K562 (cell line): ENCODE measurements around the gene HDAC10. TPM values are rescaled to one million over a fixed set of nuclear protein-coding genes. Genes with fewer than 3 reads are reported as not detected.
A peak's percentile ranks its signal among the peaks of the same experiment; 100 is the strongest.

Experiments used
- ATAC-seq: fragments of 200-7000 bp; cut with Tn5 transposase; 3 replicates; pipeline ENCODE4 v1.9.1; 2020; ENCODE audit warnings: moderate library complexity
- BruUV-seq: library from RNA; stranded (reverse); fragments of 400-500 nt; replicated peaks from 2 replicates; lab custom pipeline; 2021; lab: Mats Ljungman, UMichigan
- CTCF ChIA-PET: fragments of 300-600 bp; formaldehyde crosslinking; extraction: SDS; loops from one replicate; lab custom pipeline; 2021; ENCODE audit warnings: low intra/inter-chr PET ratio; lab: Yijun Ruan, JAX
- POLR2A ChIA-PET: fragments of 300-600, 350-650 bp; sonication (Branson Sonifier 250); formaldehyde crosslinking; extraction: SDS; loops from one replicate; lab custom pipeline; 2021; ENCODE audit warnings: antibody characterized with exemption, inconsistent platforms; lab: Yijun Ruan, JAX
- DNase-seq, 4 experiments: peaks; one replicate each; pipeline versions ENCODE4 v3.0.0 to v3.0.0-alpha.2; 2011 to 2018; ENCODE audit warnings: low spot score in 3 of 4, mixed read lengths in 3 of 4; ENCODE audit errors: extremely low read depth in 1 of 4
- FAIRE-seq: peaks from 2 replicates; lab custom pipeline; 2011; peaks lifted over from hg19 to GRCh38; lab: Jason Lieb, UNC
- H2AFZ ChIP-seq: 2 replicates; pipeline ENCODE4 v1.6.0; 2011; ENCODE audit warnings: low read depth, low read length, control low read depth, inconsistent platforms
- H3K27ac ChIP-seq: fragments of 200-600 bp; 3 replicates; pipeline ENCODE4 v1.8.0; 2011; ENCODE audit warnings: low read depth, mild to moderate bottlenecking, control low read depth, inconsistent platforms, low read length, moderate library complexity, mixed read lengths; ENCODE audit errors: extremely low read depth
- H3K27me3 ChIP-seq, 2 experiments: fragments of 300-600 bp in 1 of 2; 2 replicates in 1 of 2; 3 replicates in 1 of 2; pipeline versions ENCODE4 v1.6.0 to v1.8.0; 2011; ENCODE audit warnings: inconsistent platforms in 2 of 2, low read length in 2 of 2, mild to moderate bottlenecking in 1 of 2, mixed read lengths in 1 of 2, moderate library complexity in 1 of 2; ENCODE audit not compliant: control insufficient read depth in 2 of 2, insufficient read depth in 2 of 2
- H3K36me3 ChIP-seq: fragments of 300-600 bp; 3 replicates; pipeline ENCODE4 v1.8.0; 2011; ENCODE audit warnings: mild to moderate bottlenecking, low read length, inconsistent platforms; ENCODE audit not compliant: control insufficient read depth, insufficient read depth
- H3K4me1 ChIP-seq, 2 experiments: fragments of 200-600 bp in 1 of 2; replicated peaks in 1 of 2; 2 replicates in 1 of 2; 3 replicates in 1 of 2; pipeline versions ENCODE4 v1.5.1 to v1.8.0; 2011; ENCODE audit warnings: inconsistent platforms in 2 of 2, low read length in 2 of 2, mild to moderate bottlenecking in 1 of 2, mixed read lengths in 1 of 2, moderate library complexity in 1 of 2; ENCODE audit not compliant: control insufficient read depth in 2 of 2, insufficient read depth in 2 of 2
- H3K4me2 ChIP-seq: 2 replicates; pipeline ENCODE4 v1.6.1; 2011; ENCODE audit warnings: low read length, control low read depth, inconsistent platforms, mixed read lengths; ENCODE audit not compliant: insufficient read depth
- H3K4me3 ChIP-seq: fragments of 200-600 bp; sonication (generic), shearing (Covaris generic); 2 replicates; pipeline ENCODE4 v1.5.1; 2016; ENCODE audit warnings: control low read depth, inconsistent platforms
- H3K79me2 ChIP-seq: fragments of 200-600 bp; 3 replicates; pipeline ENCODE4 v1.8.0; 2011; ENCODE audit warnings: low read length, inconsistent platforms; ENCODE audit not compliant: control insufficient read depth, insufficient read depth
- H3K9ac ChIP-seq, 2 experiments: 2 replicates each; pipeline versions ENCODE4 v1.6.0 to v1.6.1; 2011; ENCODE audit warnings: low read depth in 2 of 2, low read length in 2 of 2, control low read depth in 1 of 2, inconsistent platforms in 1 of 2, mild to moderate bottlenecking in 1 of 2, mixed read lengths in 1 of 2; ENCODE audit not compliant: insufficient read depth in 1 of 2
- H3K9me1 ChIP-seq: one replicate; pipeline ENCODE4 v1.6.0; 2011; ENCODE audit warnings: inconsistent platforms, mild to moderate bottlenecking, low read length, moderate library complexity; ENCODE audit not compliant: control insufficient read depth, insufficient read depth
- H3K9me3 ChIP-seq: replicated peaks from 2 replicates; pipeline ENCODE4 v1.5.1; 2011; ENCODE audit warnings: low read depth, low read length, inconsistent platforms; ENCODE audit not compliant: control insufficient read depth, insufficient read depth
- H4K20me1 ChIP-seq: replicated peaks from 2 replicates; pipeline ENCODE4 v1.6.1; 2011; ENCODE audit warnings: low read length, inconsistent platforms, mixed read lengths; ENCODE audit not compliant: control insufficient read depth, insufficient read depth
- ARID4B ChIP-seq: sonication (generic); formaldehyde crosslinking; IDR thresholded peaks from 2 replicates; pipeline ENCODE4 v1.8.0; 2022; ENCODE audit warnings: mild to moderate bottlenecking, missing genetic modification reagents
- CHCHD3 ChIP-seq: fragments of 250-450 bp; sonication (Bioruptor Pico); IDR thresholded peaks from 2 replicates; pipeline ENCODE4 v2.1.2; 2022; ENCODE audit warnings: mild to moderate bottlenecking
- EGR1 ChIP-seq: fragments of 450-650 bp; conservative IDR thresholded peaks from 2 replicates; pipeline ENCODE4 v1.6.1; 2017; ENCODE audit warnings: mild to moderate bottlenecking
- ELK3 ChIP-seq: fragments of 450-650 bp; formaldehyde crosslinking; IDR thresholded peaks from 2 replicates; pipeline ENCODE4 v1.4.0; 2020; ENCODE audit warnings: mild to moderate bottlenecking
- GABPB1 ChIP-seq: sonication (generic); formaldehyde crosslinking; IDR thresholded peaks from 2 replicates; pipeline ENCODE4 v1.8.0; 2022; ENCODE audit warnings: mild to moderate bottlenecking, missing genetic modification reagents
- OTX1 ChIP-seq: fragments of 450-650 bp; formaldehyde crosslinking; IDR thresholded peaks from 2 replicates; pipeline ENCODE4 v1.4.0; 2022; ENCODE audit warnings: mild to moderate bottlenecking
- SREBF1 ChIP-seq: fragments of 150-350 bp; IDR thresholded peaks from 2 replicates; pipeline ENCODE4 v1.6.1; 2014; ENCODE audit warnings: antibody characterized with exemption, low read depth, low read length, borderline replicate concordance
- ZBTB8A ChIP-seq: fragments of 450-650 bp; IDR thresholded peaks from 2 replicates; pipeline ENCODE4 v1.6.1; 2018; ENCODE audit warnings: mild to moderate bottlenecking, moderate library complexity; ENCODE audit not compliant: partially characterized antibody
- ZNF282 ChIP-seq: sonication (generic); formaldehyde crosslinking; IDR thresholded peaks from 2 replicates; pipeline ENCODE4 v1.8.1; 2023; ENCODE audit warnings: missing genetic modification reagents
- WGBS: fragments of 100-300 bp; shearing (Covaris generic); methylation state at CpG from one replicate; pipeline ENCODE4 v1.1.6; 2016; ENCODE audit warnings: low coverage, mixed read lengths; ENCODE audit not compliant: insufficient coverage; ENCODE audit errors: missing lambda C conversion rate; 5-methylcytosine and 5-hydroxymethylcytosine counted together
- in situ Hi-C: fragments of 300-500 bp; cut with MboI; formaldehyde crosslinking; loops from 4 replicates; pipeline ENCODE4 v1.15.0; 2018; ENCODE audit warnings: inconsistent platforms, mixed read lengths
- intact Hi-C: fragments of 100-400 bp; cut with micrococcal nuclease; formaldehyde crosslinking; loops from 2 replicates; pipeline ENCODE4 v1.14.2; 2022
- polyA plus RNA-seq, 8 experiments: library from polyadenylated mRNA; depleted of rRNA in 4 of 8; stranded (reverse) in 5 of 8; unstranded in 3 of 8; fragments of >200 nt; fragmentation: Nextera tagmentation in 2 of 8; fragmentation: Illumina TruSeq in 1 of 8; extraction: Ambion mirVana in 2 of 8; extraction: Trizol in 1 of 8; gene quantifications; 2 replicates each; pipeline versions ENCODE4 v1.2.1 to v1.2.3, GENCODE V29; 2011 to 2014; ENCODE audit warnings: inconsistent platforms in 1 of 8, missing spikeins in 1 of 8
- total RNA-seq, 7 experiments: library from RNA; depleted of rRNA in 6 of 7; stranded (reverse); fragments of >200 nt in 6 of 7; fragmentation: Illumina TruSeq in 2 of 7; extraction: Trizol in 2 of 7; gene quantifications; 2 replicates each; pipeline versions ENCODE4 v1.2.1 to v1.2.3, GENCODE V29; 2011 to 2021; ENCODE audit warnings: low replicate concordance in 1 of 7

HDAC10 gene
- total and polyA plus RNA-seq, 9 of the 15 experiments (the other 6 are each of a cell fraction or from before 2014, with no cell fraction given) = 0.10 to 44.2 (median 6.5) TPM

GRCh38 chr22:50296658-50297490, 45.8 kb upstream of the HDAC10 start:
- TF ChIP-seq EGR1 (peak; percentile 39; the same call in 1 of the 2 replicates), ZNF282 (CRISPR knock-in tag) (no peak)
- Histone ChIP-seq H3K27me3 (no peaks in the 10 kb centered on the region), H2AFZ (no peak overlapping the region), H3K9me1 (no peaks in the 10 kb centered on the region), H3K4me1 (peaks cover 0 to 55% of the 10 kb centered on the region in 2 experiments; a peak in 2 of 5 replicates), H3K9ac (peak overlapping the region in 1 of 2 experiments; percentile 58; a peak in 2 of 4 replicates), H4K20me1 (no peaks in the 10 kb centered on the region), H3K27ac (no peak overlapping the region), H3K4me2 (no peak overlapping the region), H3K9me3 (no peaks in the 10 kb centered on the region), H3K36me3 (no peaks in the 10 kb centered on the region; the same call in 2 of the 3 replicates), H3K79me2 (peaks cover 22% of the 10 kb centered on the region; the same call in 2 of the 3 replicates), H3K4me3 (no peak overlapping the region)
- 73% methylated on average over 19 of the region's 29 CpGs for WGBS
- intact Hi-C loops = no loop called here
- no TSS peak for BruUV-seq
- ChIA-PET CTCF (no interaction called here), POLR2A (interaction anchor here (0.7 kb wide), 2 partner anchors 12 to 545 kb away, joined by 4 to 5 read pairs; no protein-coding TSS in a partner anchor)
- in situ Hi-C loops = no loop called here
- ATAC-seq = no peak
- DNase-seq = peak in 2 of 4 experiments; percentile 31 to 32
- no peak for FAIRE-seq

- no peaks in the 10 kb centered on the region for H3K27me3 ChIP-seq
- H3K9ac ChIP-seq = no peak overlapping the region
- peaks cover 0 to 41% of the 10 kb centered on the region in 2 experiments; a peak in 2 of 5 replicates for H3K4me1 ChIP-seq
- TF ChIP-seq ARID4B (no peak), CHCHD3 (no peak), ZBTB8A (no peak), ELK3 (CRISPR knock-in tag) (no peak), OTX1 (CRISPR knock-in tag) (no peak), GABPB1 (CRISPR knock-in tag) (no peak), SREBF1 (no peak)
Observed at GRCh38 chr22:50294319-50294656, 43.2 kb upstream of the HDAC10 start.

More at GRCh38 chr22:50294319-50294656, 43.2 kb upstream of the HDAC10 start:
- BruUV-seq = no TSS peak
- Histone ChIP-seq H3K4me3 (no peak overlapping the region), H3K9me1 (no peaks in the 10 kb centered on the region), H3K79me2 (peaks cover 21% of the 10 kb centered on the region; the same call in 2 of the 3 replicates), H3K36me3 (peaks cover 10% of the 10 kb centered on the region; the same call in 2 of the 3 replicates), H3K4me2 (no peak overlapping the region), H4K20me1 (no peaks in the 10 kb centered on the region), H3K9me3 (no peaks in the 10 kb centered on the region), H3K27ac (no peak overlapping the region), H2AFZ (no peak overlapping the region)
- FAIRE-seq (no peak), ATAC-seq (no peak), DNase-seq (no peak)
- CTCF ChIA-PET = interaction anchor here (0.6 kb wide), 1 partner anchor 49 kb away, joined by 4 read pairs; no protein-coding TSS in a partner anchor
- intact Hi-C loops (no loop called here), in situ Hi-C loops (no loop called here)
- 0% methylated on average over 1 of the region's 5 CpGs for WGBS
- POLR2A ChIA-PET = interaction anchor here (0.7 to 1.8 kb wide), 5 partner anchors 9 to 145 kb away, joined by 3 to 11 read pairs (median 4); no protein-coding TSS in a partner anchor
